ENCODE results near the gene DGKD.

DNA sequence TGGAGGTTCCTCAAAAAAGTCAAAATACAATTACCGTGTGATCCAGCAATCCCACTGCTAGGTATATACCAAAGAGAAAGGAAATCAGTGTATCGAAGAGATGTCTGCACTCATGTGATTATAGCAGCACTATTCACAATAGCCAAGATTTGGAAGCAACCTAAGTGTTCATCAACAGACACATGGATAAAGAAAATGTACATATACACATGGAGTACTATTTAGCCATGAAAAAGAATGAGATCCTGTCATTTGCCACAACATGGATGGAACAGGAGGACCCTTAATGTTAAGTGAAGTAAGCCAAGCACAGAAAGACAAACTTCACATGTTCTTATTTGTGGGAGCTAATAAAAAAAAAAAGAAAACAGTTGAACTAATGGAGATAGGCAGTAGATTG is 78.7 kb downstream of the DGKD start:
- TF ChIP-seq CTCF (IDR thresholded peaks at IDR 0.05) = no peak
- no peak for TF ChIP-seq POLR2A (IDR thresholded peaks at IDR 0.05)
- no peak for TF ChIP-seq POLR2AphosphoS5 (IDR thresholded peaks at IDR 0.05)
- TF ChIP-seq EP300 (IDR thresholded peaks at IDR 0.05) = no peak

Measured in gastroesophageal sphincter (tissue), 3 donors.